Head of caudate nucleus (tissue), 42 donors: ENCODE measurements around the gene PPP1R16B.
"Not testable (repeated sequence)": the region's sequence is repeated elsewhere in the genome, so short reads cannot be mapped to it uniquely, and the experiment has no call there.

Experiments used
- DNase-seq, 42 donors: peaks; one replicate each; pipeline versions ENCODE4 v3.0.0 to v3.0.0-alpha.2; 2020 to 2021; ENCODE audit warnings: mixed read lengths in 7 of 42
- intact Hi-C: fragments of 100-400 bp; cut with DNase I; formaldehyde crosslinking; loops from one replicate; pipeline ENCODE4 v1.15.0; 2022

PPP1R16B gene

GRCh38 chr20:38839563-38839962 is 34.1 kb downstream of the PPP1R16B start:
- no peak for DNase-seq
- intact Hi-C loops = no loop called here

- peak; percentile 48 to 96 (median 83) for DNase-seq
- intact Hi-C loops = no loop called here
Measured at GRCh38 chr20:38840053-38840893, 34.8 kb downstream of the PPP1R16B start.

GRCh38 chr20:38840894-38841470 is 35.5 kb downstream of the PPP1R16B start:
- DNase-seq = peak in 1 of 42 donors; percentile 12
- intact Hi-C loops = no loop called here

- intact Hi-C loops = no loop called here
- no peak for DNase-seq
Measured at GRCh38 chr20:38841570-38841969, 36.1 kb downstream of the PPP1R16B start.

- intact Hi-C loops = no loop called here
- no peak for DNase-seq
Measured at GRCh38 chr20:38842026-38842425, 36.5 kb downstream of the PPP1R16B start.

GRCh38 chr20:38842558-38842981 is 37.1 kb downstream of the PPP1R16B start:
- intact Hi-C loops = no loop called here
- peak in 1 of 42 donors; percentile 19 for DNase-seq

- intact Hi-C loops = no loop called here
- peak in 4 of 42 donors; percentile 26 to 64 (median 47) for DNase-seq
Measured at GRCh38 chr20:38843346-38843745, 37.8 kb downstream of the PPP1R16B start.

GRCh38 chr20:38844963-38845362 is 39.5 kb downstream of the PPP1R16B start:
- intact Hi-C loops = no loop called here
- DNase-seq = no peak

- intact Hi-C loops = no loop called here
- no peak for DNase-seq
Measured at GRCh38 chr20:38847840-38848239, 42.3 kb downstream of the PPP1R16B start.

GRCh38 chr20:38853759-38854158 is 48.3 kb downstream of the PPP1R16B start:
- intact Hi-C loops = no loop called here
- no peak for DNase-seq

GRCh38 chr20:38854654-38855066 is 49.2 kb downstream of the PPP1R16B start:
- DNase-seq = no peak
- intact Hi-C loops = no loop called here

- intact Hi-C loops = no loop called here
- DNase-seq = peak in 25 of 42 donors; percentile 39 to 82 (median 59)
Measured at GRCh38 chr20:38855356-38855755, 49.9 kb downstream of the PPP1R16B start.

GRCh38 chr20:38856570-38856969 is 51.1 kb downstream of the PPP1R16B start:
- intact Hi-C loops = no loop called here
- no peak for DNase-seq

- intact Hi-C loops = no loop called here
- no peak for DNase-seq
Measured at GRCh38 chr20:38857703-38858102, 52.2 kb downstream of the PPP1R16B start.

- intact Hi-C loops = no loop called here
- peak in 2 of 42 donors; percentile 45 to 53 for DNase-seq
Measured at GRCh38 chr20:38859070-38859690, 53.7 kb downstream of the PPP1R16B start.

- DNase-seq, intact Hi-C loops: not testable (repeated sequence)
Measured at GRCh38 chr20:38859857-38860256, 54.4 kb downstream of the PPP1R16B start.

GRCh38 chr20:38861071-38861401 is 55.5 kb downstream of the PPP1R16B start:
- intact Hi-C loops = no loop called here
- no peak for DNase-seq

- intact Hi-C loops = no loop called here
- no peak for DNase-seq
Measured at GRCh38 chr20:38862226-38862625, 56.7 kb downstream of the PPP1R16B start.

- intact Hi-C loops = no loop called here
- DNase-seq = no peak
Measured at GRCh38 chr20:38863024-38863851, 57.7 kb downstream of the PPP1R16B start.
